Measurements from ENCODE around the gene C1orf174. TPM values are rescaled to one million over a fixed set of nuclear protein-coding genes. Genes with fewer than 3 reads are reported as not detected.

C1orf174 gene
- total and polyA plus RNA-seq, 2 of the 13 experiments (the other 11 are each of a cell fraction or from before 2014, with no cell fraction given), result 21.6 to 31.4 TPM

DNA sequence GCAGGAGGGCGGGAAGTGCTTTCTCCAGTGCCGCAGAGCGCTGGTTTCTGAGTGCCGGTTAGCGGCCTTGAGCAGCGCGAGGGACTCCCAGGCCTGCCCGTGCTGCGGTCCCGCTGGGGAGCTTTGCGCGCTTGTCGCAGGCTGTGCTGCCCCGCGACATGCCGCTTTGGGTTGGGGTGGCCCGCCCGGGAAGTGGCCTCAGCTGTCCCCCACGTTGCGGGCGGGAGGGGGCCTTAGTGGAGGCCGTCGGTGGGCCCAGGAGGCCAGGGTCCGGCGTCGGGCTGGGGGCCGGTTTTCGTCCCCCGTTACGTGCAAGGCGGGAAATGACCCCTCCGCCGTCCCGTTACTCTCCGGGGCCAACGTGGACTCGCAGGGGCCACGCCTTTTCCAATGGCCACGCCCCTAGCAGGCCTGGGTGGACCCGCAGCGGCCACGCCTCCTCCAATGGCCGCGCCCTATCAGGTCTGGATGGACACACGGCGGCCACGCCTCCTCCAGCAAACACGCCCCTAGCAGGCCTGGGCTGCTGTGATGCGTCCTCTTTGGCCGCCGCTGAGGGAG, 977 bp upstream of the C1orf174 start (continued):
- TF ChIP-seq, protein P1, sequence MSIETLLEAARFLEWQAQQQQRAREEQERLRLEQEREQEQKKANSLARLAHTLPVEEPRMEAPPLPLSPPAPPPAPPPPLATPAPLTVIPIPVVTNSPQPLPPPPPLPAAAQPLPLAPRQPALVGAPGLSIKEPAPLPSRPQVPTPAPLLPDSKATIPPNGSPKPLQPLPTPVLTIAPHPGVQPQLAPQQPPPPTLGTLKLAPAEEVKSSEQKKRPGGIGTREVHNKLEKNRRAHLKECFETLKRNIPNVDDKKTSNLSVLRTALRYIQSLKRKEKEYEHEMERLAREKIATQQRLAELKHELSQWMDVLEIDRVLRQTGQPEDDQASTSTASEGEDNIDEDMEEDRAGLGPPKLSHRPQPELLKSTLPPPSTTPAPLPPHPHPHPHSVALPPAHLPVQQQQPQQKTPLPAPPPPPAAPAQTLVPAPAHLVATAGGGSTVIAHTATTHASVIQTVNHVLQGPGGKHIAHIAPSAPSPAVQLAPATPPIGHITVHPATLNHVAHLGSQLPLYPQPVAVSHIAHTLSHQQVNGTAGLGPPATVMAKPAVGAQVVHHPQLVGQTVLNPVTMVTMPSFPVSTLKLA (IDR thresholded peaks at IDR 0.05), result peak; percentile 63
- TF ChIP-seq ZNF816 (CRISPR knock-in tag; IDR thresholded peaks at IDR 0.05; ENCODE audit: borderline replicate concordance), result peak; percentile 80
- TF ChIP-seq, protein P2, sequence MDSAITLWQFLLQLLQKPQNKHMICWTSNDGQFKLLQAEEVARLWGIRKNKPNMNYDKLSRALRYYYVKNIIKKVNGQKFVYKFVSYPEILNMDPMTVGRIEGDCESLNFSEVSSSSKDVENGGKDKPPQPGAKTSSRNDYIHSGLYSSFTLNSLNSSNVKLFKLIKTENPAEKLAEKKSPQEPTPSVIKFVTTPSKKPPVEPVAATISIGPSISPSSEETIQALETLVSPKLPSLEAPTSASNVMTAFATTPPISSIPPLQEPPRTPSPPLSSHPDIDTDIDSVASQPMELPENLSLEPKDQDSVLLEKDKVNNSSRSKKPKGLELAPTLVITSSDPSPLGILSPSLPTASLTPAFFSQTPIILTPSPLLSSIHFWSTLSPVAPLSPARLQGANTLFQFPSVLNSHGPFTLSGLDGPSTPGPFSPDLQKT (CRISPR knock-in tag; IDR thresholded peaks at IDR 0.05; ENCODE audit: borderline replicate concordance), result no peak
- TF ChIP-seq, protein P3, sequence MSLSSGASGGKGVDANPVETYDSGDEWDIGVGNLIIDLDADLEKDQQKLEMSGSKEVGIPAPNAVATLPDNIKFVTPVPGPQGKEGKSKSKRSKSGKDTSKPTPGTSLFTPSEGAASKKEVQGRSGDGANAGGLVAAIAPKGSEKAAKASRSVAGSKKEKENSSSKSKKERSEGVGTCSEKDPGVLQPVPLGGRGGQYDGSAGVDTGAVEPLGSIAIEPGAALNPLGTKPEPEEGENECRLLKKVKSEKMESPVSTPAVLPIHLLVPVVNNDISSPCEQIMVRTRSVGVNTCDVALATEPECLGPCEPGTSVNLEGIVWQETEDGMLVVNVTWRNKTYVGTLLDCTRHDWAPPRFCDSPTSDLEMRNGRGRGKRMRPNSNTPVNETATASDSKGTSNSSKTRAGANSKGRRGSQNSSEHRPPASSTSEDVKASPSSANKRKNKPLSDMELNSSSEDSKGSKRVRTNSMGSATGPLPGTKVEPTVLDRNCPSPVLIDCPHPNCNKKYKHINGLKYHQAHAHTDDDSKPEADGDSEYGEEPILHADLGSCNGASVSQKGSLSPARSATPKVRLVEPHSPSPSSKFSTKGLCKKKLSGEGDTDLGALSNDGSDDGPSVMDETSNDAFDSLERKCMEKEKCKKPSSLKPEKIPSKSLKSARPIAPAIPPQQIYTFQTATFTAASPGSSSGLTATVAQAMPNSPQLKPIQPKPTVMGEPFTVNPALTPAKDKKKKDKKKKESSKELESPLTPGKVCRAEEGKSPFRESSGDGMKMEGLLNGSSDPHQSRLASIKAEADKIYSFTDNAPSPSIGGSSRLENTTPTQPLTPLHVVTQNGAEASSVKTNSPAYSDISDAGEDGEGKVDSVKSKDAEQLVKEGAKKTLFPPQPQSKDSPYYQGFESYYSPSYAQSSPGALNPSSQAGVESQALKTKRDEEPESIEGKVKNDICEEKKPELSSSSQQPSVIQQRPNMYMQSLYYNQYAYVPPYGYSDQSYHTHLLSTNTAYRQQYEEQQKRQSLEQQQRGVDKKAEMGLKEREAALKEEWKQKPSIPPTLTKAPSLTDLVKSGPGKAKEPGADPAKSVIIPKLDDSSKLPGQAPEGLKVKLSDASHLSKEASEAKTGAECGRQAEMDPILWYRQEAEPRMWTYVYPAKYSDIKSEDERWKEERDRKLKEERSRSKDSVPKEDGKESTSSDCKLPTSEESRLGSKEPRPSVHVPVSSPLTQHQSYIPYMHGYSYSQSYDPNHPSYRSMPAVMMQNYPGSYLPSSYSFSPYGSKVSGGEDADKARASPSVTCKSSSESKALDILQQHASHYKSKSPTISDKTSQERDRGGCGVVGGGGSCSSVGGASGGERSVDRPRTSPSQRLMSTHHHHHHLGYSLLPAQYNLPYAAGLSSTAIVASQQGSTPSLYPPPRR (CRISPR knock-in tag; IDR thresholded peaks at IDR 0.05; ENCODE audit: borderline replicate concordance), result no peak
- TF ChIP-seq, protein P4, sequence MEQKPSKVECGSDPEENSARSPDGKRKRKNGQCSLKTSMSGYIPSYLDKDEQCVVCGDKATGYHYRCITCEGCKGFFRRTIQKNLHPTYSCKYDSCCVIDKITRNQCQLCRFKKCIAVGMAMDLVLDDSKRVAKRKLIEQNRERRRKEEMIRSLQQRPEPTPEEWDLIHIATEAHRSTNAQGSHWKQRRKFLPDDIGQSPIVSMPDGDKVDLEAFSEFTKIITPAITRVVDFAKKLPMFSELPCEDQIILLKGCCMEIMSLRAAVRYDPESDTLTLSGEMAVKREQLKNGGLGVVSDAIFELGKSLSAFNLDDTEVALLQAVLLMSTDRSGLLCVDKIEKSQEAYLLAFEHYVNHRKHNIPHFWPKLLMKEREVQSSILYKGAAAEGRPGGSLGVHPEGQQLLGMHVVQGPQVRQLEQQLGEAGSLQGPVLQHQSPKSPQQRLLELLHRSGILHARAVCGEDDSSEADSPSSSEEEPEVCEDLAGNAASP (CRISPR knock-in tag; IDR thresholded peaks at IDR 0.05; ENCODE audit: borderline replicate concordance), result peak; percentile 21
- no peak for TF ChIP-seq XRCC5 (optimal IDR thresholded peaks at IDR 0.05; ENCODE audit: low read length)
- peak; percentile 71; the same call in 1 of the 2 replicates for TF ChIP-seq KDM2A (CRISPR knock-in tag; IDR thresholded peaks at IDR 0.05; ENCODE audit: borderline replicate concordance, low read depth)
- TF ChIP-seq, protein P5, sequence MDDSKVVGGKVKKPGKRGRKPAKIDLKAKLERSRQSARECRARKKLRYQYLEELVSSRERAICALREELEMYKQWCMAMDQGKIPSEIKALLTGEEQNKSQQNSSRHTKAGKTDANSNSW (CRISPR knock-in tag; IDR thresholded peaks at IDR 0.05; ENCODE audit: borderline replicate concordance), result no peak
- TF ChIP-seq CENPT (CRISPR knock-in tag; IDR thresholded peaks at IDR 0.05; ENCODE audit: low read depth), result no peak
- TF ChIP-seq YEATS4 (CRISPR knock-in tag; IDR thresholded peaks at IDR 0.05; ENCODE audit: borderline replicate concordance), result peak; percentile 85
- TF ChIP-seq REXO4 (CRISPR knock-in tag; IDR thresholded peaks at IDR 0.05; ENCODE audit: borderline replicate concordance), result no peak
- TF ChIP-seq ZFP41 (CRISPR knock-in tag; IDR thresholded peaks at IDR 0.05; ENCODE audit: borderline replicate concordance), result no peak
- TF ChIP-seq ZFYVE20 (CRISPR knock-in tag; IDR thresholded peaks at IDR 0.05; ENCODE audit: borderline replicate concordance, low read depth), result no peak
- TF ChIP-seq ZMYM2 (CRISPR knock-in tag; IDR thresholded peaks at IDR 0.05), result no peak
- TF ChIP-seq ATF7-NPFF (CRISPR knock-in tag; IDR thresholded peaks at IDR 0.05; ENCODE audit: low read depth), result peak; percentile 66; the same call in 1 of the 2 replicates
- peak; percentile 69 for TF ChIP-seq ZNF777 (CRISPR knock-in tag; IDR thresholded peaks at IDR 0.05)
- no peak for TF ChIP-seq ZNF75D (CRISPR knock-in tag; IDR thresholded peaks at IDR 0.05; ENCODE audit: borderline replicate concordance)
- TF ChIP-seq ATF1 (CRISPR knock-in tag; IDR thresholded peaks at IDR 0.05), result no peak
- TF ChIP-seq HDAC6 (IDR thresholded peaks at IDR 0.05; ENCODE audit: low read depth, low read length), result no peak
- TF ChIP-seq ZNF737 (CRISPR knock-in tag; IDR thresholded peaks at IDR 0.05; ENCODE audit: borderline replicate concordance), result no peak
- TF ChIP-seq GATAD2A (CRISPR knock-in tag; IDR thresholded peaks at IDR 0.05), result no peak
